Stimulated activated CD8-positive, alpha-beta memory T cell treated with anti-CD3 and anti-CD28 coated beads, Interleukin-12 subunit alpha, Interleukin-12 subunit beta, amount 100 ng/mL, for 1 hour (primary cell): Measurements from ENCODE around the gene C1QL3.

ENCODE experiments used
- DNase-seq: peaks from one replicate; pipeline ENCODE4 v3.0.0-alpha.2; 2020; ENCODE audit warnings: low read depth

The C1QL3 gene

GRCh38 chr10:16493884-16494536, 27.7 kb downstream of the C1QL3 start:
- no peak for DNase-seq

GRCh38 chr10:16491933-16492332, 29.7 kb downstream of the C1QL3 start:
- no peak for DNase-seq

DNA sequence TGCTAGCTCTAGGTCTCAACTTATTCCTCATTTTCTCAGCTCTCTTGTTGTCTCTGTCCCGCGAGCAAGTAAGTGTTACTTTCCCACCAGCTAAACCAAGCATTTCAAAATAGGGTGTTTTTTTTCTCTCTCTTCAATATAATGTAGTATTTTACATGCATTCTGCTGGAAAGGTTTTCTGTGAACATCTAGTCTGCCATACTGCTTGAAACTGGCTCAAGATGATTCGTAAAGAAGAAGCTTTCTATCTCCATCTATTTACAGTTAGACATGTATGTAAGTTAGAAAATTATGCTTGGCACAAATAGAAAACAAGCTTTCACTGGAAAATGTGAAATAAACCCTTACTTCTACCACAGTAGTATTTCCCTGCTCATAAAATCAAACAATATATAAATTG, 31.2 kb downstream of the C1QL3 start:
- no peak for DNase-seq

DNA sequence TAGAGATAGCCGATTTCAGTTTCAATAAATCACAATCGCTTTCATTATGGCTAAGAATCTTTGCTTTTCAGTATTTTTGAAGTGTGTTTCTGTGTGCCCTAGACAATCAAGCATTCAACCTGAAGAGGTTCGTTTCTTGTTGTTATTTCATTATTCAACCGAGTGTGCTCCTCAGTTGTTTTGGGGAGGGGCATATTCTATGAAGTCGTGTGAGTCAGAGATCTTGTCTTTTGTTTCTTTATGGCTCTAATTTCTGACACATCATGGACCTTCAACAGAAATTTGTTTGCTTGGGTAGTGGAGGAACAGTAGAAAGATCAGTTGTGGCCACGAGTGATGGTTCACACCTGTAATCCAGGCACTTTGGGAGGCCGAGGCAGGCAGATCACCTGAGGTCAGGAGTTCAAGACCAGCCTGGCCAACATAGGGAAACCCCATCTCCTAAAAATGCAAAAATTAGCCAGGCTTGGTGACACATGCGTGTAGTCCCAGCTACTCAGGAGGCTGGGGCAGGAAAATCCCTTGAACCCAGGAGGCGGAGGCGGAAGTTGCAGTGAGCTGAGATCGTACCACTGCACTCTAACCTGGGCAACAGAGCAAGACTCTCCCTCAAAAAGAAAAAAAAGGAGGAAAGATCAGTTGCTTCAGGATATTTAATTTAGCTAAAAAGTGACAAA, 38.3 kb downstream of the C1QL3 start:
- no peak for DNase-seq

- no peak for DNase-seq
Observed at GRCh38 chr10:16481052-16481728, 40.5 kb downstream of the C1QL3 start.

DNA sequence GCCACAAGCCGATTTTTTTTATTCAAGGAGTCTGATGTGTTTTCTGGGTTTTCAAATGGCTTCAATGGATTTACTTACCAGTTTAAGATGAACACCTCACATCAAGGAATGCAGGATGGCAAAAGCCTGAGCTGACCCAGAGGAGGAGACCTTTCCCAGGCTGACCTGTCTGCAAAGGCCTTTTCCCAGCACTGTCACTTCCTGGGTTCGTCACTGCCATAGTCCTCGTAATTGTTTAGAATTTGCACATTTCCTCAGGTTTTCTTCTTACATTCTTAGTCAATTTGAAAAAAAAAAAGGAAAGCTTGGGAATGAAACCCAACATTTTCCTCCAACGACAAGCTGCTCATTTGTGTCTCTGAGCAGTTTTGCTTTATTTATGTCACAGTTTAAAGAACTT, 42.9 kb downstream of the C1QL3 start:
- DNase-seq: no peak

DNA sequence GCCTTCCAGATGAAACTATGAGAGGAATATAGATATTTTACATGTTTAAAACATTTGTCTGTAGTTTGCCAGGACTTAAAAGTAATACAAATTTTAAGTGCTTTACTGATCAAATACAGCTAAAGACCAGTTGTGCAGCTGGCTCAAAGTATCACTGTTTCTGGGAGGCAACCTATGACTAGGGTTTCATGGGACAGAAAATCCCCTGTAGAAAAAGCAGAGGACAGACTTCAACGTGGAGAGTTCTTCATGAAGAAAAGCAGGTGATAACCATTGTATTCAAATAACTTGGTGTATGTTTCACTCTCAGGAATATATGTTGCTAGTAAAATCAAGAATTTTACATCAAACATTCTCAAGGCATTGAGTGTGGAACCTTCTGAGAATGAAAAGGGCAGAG, 43.9 kb downstream of the C1QL3 start:
- DNase-seq: no peak

DNA sequence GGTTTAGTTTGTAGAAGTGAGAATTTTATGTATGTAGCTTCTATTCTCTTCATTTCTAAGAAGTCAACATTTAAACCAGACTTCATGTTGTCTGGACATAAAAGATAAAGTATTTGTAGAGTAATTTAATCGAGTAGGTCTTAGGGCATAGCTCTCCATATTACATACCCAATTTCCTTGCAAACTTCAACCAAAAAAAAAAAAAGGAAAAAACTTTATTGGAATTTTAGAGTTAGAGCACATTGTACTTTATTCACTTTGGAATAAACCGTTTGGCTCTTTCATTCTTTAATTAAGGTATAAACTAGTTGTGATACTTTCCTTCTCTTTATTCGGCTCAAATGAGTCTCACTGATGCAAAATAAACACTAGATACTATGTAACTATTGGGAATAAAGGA, 48.9 kb downstream of the C1QL3 start:
- DNase-seq: no peak

GRCh38 chr10:16470747-16471146, 50.9 kb downstream of the C1QL3 start:
- peak; percentile 14 for DNase-seq

DNA sequence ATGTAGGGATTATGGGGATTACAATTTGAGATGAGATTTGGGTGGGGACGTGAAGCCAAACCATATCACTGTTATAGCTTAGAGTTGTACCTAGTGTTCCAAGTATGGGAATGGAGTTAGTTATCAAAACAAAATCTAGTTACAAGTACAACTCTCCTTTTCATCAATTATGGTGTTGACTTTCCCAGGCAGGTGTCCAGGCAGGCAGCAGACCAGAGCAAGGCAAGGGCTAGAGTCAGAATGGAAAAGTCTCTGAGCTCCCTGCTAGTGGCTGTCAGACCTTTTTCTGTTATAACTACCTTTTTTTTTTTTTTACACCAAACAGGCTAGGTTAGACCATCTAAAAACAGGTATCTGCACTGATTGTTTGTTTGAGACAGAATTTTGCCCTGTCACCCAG, 55.7 kb downstream of the C1QL3 start:
- DNase-seq: no peak
